Activated naive CD4-positive, alpha-beta T cell treated with anti-CD3 and anti-CD28 coated beads, Interleukin-2, amount 50 U/mL, for 72 hours (primary cell): ENCODE data around the gene RGS19. TPM values are rescaled to one million over a fixed set of nuclear protein-coding genes. Genes with fewer than 3 reads are reported as not detected.

Source experiments
- ATAC-seq, 2 donors: fragments of 150-1000 bp; cut with Tn5 transposase; 2 replicates each; pipeline ENCODE4 v1.10.0; 2021; ENCODE audit warnings: mild to moderate bottlenecking in 2 of 2, moderate library complexity in 2 of 2
- DNase-seq, 2 donors: peaks; one replicate each; pipeline ENCODE4 v3.0.0; 2021 to 2022; ENCODE audit warnings: low spot score in 2 of 2
- H3K27ac Mint-ChIP-seq, 2 donors: one replicate each; pipeline ENCODE4 v1.8.0; 2022; ENCODE audit warnings: mild to moderate bottlenecking in 2 of 2, mixed read lengths in 2 of 2
- H3K36me3 Mint-ChIP-seq, 2 donors: one replicate each; pipeline ENCODE4 v1.8.0; 2022; ENCODE audit warnings: mixed read lengths in 2 of 2
- H3K9me3 Mint-ChIP-seq, 2 donors: one replicate each; pipeline ENCODE4 v1.8.0; 2022; ENCODE audit warnings: mixed read lengths in 2 of 2
- total RNA-seq, 2 donors: library from RNA; stranded (reverse); gene quantifications; one replicate each; pipeline ENCODE4 v1.2.3, GENCODE V29; 2022

The RGS19 gene
- total RNA-seq, 2 donors from 2014 or later, result 21.5 to 47.8 TPM

GRCh38 chr20:64029293-64030117 is 49.8 kb downstream of the RGS19 start:
- DNase-seq, result no peak
- H3K9me3 Mint-ChIP-seq, result no peaks in the 10 kb centered on the region
- H3K36me3 Mint-ChIP-seq, result peaks cover 7 to 8% of the 10 kb centered on the region in 2 donors
- no peak for ATAC-seq
- peak overlapping the region; percentile 44 to 63 for H3K27ac Mint-ChIP-seq

DNA sequence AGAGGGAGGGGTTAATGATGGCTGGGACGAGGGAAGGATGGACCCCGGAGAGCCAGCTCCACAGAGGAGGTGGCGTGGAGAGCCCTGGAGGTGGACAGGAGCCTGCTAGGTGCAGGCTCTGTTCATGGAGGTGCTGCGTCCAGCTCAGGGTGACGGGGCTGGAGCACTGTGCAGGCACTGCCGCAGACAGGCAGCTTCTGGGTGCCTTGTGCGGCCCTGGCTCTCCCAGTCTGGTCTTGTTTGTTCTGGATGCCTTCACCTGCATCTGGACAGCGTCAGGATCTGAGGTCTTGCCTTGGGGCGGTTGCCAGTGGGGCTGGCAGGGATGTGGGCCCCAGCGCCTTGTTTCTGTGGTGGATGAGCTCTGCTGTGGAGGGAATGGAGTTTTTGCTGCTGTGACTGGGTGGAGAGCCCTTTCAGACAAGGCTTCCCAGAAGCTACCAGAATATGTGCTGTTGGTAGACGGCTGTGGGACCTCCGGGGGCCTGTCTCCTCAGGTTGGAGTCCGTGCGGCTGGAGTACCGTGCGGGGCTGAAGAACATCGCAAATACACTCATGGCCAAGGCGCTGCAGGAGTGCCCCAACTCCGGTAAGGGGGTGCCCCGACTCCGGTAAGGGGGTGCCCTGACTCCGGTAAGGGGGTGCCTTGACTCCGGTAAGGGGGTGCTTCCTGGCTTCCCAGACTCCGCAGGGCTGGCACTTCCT is 51.2 kb downstream of the RGS19 start:
- peaks cover 16 to 18% of the 10 kb centered on the region in 2 donors for H3K36me3 Mint-ChIP-seq
- no peaks in the 10 kb centered on the region for H3K9me3 Mint-ChIP-seq
- peak overlapping the region; percentile 33 to 77 for H3K27ac Mint-ChIP-seq
- DNase-seq (no peak), ATAC-seq (no peak)

DNA sequence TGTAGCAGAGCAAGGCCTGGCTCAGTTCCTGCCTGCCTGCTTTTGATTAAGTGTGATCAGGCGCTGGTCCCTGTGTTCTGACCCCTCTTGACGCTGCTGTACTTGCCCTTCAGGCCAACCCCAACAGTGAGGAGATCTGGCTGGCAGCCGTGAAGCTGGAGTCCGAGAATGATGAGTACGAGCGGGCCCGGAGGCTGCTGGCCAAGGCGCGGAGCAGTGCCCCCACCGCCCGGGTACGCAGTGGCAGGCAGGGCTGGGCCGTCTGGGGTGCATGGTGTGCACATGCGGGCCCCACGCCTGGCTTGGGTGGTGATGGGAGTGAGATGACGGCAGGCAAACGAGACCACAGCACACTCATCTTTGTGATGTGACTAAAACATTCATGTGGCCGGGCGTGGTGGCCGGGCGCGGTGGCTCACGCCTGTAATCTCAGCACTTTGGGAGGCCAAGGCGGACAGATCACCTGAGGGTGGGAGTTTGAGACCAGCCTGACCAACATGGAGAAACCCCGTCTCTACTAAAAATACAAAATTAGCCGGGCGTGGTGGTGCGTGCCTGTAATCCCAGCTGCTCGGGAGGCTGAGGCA is 53.4 kb downstream of the RGS19 start:
- H3K9me3 Mint-ChIP-seq, result no peaks in the 10 kb centered on the region
- no peak for DNase-seq
- H3K27ac Mint-ChIP-seq, result peak overlapping the region in 1 of 2 donors; percentile 71
- ATAC-seq, result peak in 1 of 2 donors; percentile 19
- peaks cover 16 to 18% of the 10 kb centered on the region in 2 donors for H3K36me3 Mint-ChIP-seq

DNA sequence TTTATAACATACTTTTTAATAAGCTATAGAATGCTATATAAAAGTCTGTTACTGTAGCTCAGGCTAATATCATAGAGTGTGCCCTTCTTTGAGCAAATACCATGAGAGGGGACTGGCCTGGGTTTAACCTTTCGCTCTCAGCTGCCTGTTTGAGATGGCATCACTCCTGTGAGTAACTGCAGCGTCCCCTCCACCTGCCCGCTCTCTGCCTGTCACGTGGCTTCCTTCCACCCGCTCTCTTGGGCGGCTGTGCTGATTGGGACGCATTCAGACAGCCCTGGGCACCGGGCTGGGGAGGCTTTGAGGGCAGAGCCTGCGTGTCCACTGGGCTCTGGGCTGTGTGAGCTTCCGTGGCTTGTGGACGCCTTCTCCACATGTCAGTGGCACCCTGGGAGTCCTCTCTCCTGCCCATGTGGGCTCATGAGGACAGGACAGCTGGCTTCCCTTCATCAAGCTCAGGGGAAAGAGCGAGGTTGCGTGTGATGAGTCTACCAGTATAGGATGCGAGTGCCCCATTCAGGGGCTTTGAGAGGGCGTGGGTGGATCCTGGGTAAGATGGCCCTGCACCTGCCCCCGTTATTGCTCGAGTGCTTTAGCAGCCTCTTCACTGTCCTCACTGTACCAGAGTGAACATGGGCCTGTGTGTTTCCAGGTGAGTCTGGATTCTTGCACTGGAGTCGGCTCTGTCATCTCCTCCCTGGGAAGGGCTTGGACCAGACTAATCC is 54.1 kb downstream of the RGS19 start:
- no peak for DNase-seq
- peaks cover 16 to 18% of the 10 kb centered on the region in 2 donors for H3K36me3 Mint-ChIP-seq
- H3K27ac Mint-ChIP-seq, result peak overlapping the region; percentile 44 to 71
- ATAC-seq, result peak; percentile 18 to 66
- H3K9me3 Mint-ChIP-seq, result no peaks in the 10 kb centered on the region

GRCh38 chr20:64024141-64024990 is 55.0 kb downstream of the RGS19 start:
- H3K27ac Mint-ChIP-seq, result peak overlapping the region; percentile 25 to 29
- DNase-seq (no peak), ATAC-seq (no peak)
- H3K9me3 Mint-ChIP-seq, result no peaks in the 10 kb centered on the region
- peaks cover 13 to 25% of the 10 kb centered on the region in 2 donors for H3K36me3 Mint-ChIP-seq

GRCh38 chr20:64023361-64024140 is 55.8 kb downstream of the RGS19 start:
- ATAC-seq, result no peak
- H3K36me3 Mint-ChIP-seq, result peaks cover 15 to 31% of the 10 kb centered on the region in 2 donors
- no peaks in the 10 kb centered on the region for H3K9me3 Mint-ChIP-seq
- peak overlapping the region in 1 of 2 donors; percentile 60 for H3K27ac Mint-ChIP-seq
- DNase-seq, result no peak

Other genes with a start within 250 kb of the RGS19 start
- gene ZBTB46, start 248.3 kb downstream of the RGS19 start, total RNA-seq, result 1 to 10 TPM in 1 of 2 donors, under 1 TPM in 1; 0.39 to 1.2 TPM
- gene ABHD16B, start 218.0 kb downstream of the RGS19 start, total RNA-seq, result not detected
- 10 to 100 TPM; 31.3 to 62.1 TPM for gene TPD52L2, start 214.2 kb downstream of the RGS19 start, total RNA-seq
- gene DNAJC5, start 184.4 kb downstream of the RGS19 start, total RNA-seq, result 10 to 100 TPM; 30.7 to 41.9 TPM
- 10 to 100 TPM; 21.3 to 32.7 TPM for gene UCKL1, start 123.1 kb downstream of the RGS19 start, total RNA-seq
- 10 to 100 TPM in 1 of 2 donors, 1 to 10 TPM in 1; 10.0 to 21.4 TPM for gene ZNF512B, start 109.6 kb downstream of the RGS19 start, total RNA-seq
- 10 to 100 TPM in 1 of 2 donors, 1 to 10 TPM in 1; 8.2 to 65.4 TPM for gene SAMD10, start 99.9 kb downstream of the RGS19 start, total RNA-seq
- gene PRPF6, start 98.4 kb downstream of the RGS19 start, total RNA-seq, result 10 to 100 TPM; 82.1 to 82.7 TPM
- 10 to 100 TPM; 14.2 to 18.8 TPM for gene C20orf204, start 43.3 kb downstream of the RGS19 start, total RNA-seq
- gene SOX18, start 29.9 kb downstream of the RGS19 start, total RNA-seq, result 1 to 10 TPM in 1 of 2 donors, under 1 TPM in 1; 0.39 to 1.4 TPM
- gene TCEA2, start 16.3 kb downstream of the RGS19 start, total RNA-seq, result 10 to 100 TPM; 21.9 to 79.3 TPM
- gene OPRL1, start 564 bp upstream of the RGS19 start, total RNA-seq, result 1 to 10 TPM in 1 of 2 donors, under 1 TPM in 1; 0.32 to 1.2 TPM
- not detected for gene LKAAEAR1, start 4.9 kb upstream of the RGS19 start, total RNA-seq
- not detected for gene NPBWR2, start 28.0 kb upstream of the RGS19 start, total RNA-seq
- gene MYT1, start 84.9 kb upstream of the RGS19 start, total RNA-seq, result under 1 TPM in 1 of 2 donors, not detected in 1; 0.16 TPM
- 10 to 100 TPM; 25.3 to 39.6 TPM for gene PCMTD2, start 176.2 kb upstream of the RGS19 start, total RNA-seq